HG02759 (cell line): ENCODE measurements around the gene HAGH.

Experiments
- ATAC-seq: cut with Tn5 transposase; IDR thresholded peaks from one replicate; pipeline ENCODE4 v1.9.1; 2021; ENCODE audit warnings: mild to moderate bottlenecking, moderate library complexity; ENCODE audit not compliant: unreplicated experiment

The HAGH gene

GRCh38 chr16:1765826-1766225 is 60.8 kb downstream of the HAGH start:
- ATAC-seq: no peak

GRCh38 chr16:1764971-1765370 is 61.7 kb downstream of the HAGH start:
- no peak for ATAC-seq

GRCh38 chr16:1763521-1764511 is 62.8 kb downstream of the HAGH start:
- no peak for ATAC-seq

GRCh38 chr16:1762879-1763520 is 63.6 kb downstream of the HAGH start:
- no peak for ATAC-seq

DNA sequence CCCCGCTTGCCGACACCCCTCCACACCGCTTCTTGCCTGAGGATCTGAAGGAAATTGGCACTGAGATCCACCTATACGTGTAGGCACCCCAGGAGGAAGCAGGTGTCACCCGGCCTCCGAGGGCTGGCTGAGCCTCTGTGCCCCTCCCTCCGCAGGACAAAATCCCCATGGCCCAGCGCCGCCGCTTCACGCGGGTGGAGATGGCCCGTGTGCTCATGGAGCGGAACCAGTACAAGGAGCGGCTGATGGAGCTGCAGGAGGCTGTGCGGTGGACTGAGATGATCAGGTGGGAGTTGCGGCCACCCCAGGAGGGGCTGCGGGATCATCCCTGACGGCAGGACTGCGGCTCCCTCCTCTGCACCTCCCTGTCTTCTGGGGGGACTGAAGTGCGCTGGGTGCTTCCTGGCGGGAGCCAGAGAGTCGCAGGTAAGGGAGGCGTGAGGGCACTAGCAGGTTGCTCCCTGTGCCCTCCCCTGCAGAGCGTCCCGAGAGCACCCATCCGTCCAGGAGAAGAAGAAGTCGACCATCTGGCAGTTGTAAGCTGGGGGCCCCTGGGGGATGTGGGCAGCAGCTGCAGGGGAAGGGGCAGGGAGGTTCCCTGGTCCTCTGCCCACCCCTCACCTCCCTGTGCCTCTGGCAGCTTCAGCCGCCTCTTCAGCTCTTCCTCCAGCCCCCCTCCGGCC is 64.3 kb downstream of the HAGH start:
- ATAC-seq: no peak

DNA sequence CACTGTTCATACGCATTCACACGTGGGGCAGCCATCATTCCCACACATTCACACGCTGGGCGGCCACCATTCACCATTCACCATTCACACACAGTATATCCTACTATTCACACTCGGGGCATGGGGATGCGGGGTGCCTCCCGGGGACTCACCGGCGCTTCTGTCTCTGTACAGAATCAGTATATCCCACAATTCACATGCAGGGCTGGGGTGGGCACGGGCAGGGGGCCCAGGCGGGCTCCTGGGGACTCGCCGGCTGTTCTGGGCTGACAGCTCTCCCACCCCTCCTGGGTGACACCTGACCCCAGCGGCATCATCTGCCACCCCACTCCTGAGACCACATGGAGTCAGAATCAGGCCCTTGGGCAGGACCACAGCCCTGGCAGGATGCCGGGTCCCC is 64.9 kb downstream of the HAGH start:
- ATAC-seq: no peak

DNA sequence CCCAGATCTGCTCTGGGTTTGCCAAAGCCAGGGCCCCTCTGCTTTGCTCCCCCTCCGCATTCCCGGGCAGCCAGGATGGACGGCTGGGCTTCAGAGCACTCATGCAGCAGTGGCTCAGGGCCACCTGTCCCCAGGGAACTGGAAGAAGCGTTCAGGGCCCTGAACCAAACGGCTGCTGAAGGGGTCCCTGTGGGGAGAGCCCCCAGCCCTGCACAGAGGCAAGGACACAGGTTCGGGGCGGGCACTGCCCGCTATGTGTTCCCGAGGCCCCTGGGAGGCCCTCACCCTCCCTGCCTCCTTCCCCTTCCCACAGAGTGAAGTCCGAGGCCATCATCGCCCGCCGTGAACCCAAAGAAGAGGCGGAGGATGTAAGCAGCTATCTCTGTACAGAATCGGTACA is 65.7 kb downstream of the HAGH start:
- ATAC-seq: no peak

DNA sequence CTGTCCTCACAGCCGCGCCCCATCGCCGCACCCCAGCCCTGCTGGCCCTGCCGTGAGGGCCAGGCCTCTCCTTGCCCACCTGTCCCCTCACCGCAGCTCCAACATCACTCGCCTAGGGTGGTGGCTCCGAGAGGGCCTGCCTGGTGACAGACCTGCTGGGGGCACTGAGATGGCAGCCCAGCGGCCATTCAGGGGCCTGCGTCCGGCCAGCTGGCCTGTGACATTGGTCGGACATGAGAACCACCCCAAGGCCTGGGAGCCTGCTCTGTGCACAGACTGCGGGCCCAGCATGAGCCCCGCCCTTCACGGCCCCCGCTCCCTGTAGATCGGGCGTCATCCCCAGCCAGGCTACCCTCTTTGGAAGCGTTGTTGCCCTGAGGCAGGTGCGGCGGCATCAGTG is 67.1 kb downstream of the HAGH start:
- no peak for ATAC-seq

GRCh38 chr16:1758923-1759322 is 67.7 kb downstream of the HAGH start:
- no peak for ATAC-seq

- no peak for ATAC-seq
Observed at GRCh38 chr16:1757714-1758461, 68.7 kb downstream of the HAGH start.
